Measurements from ENCODE around the gene C1QA.
A peak's percentile ranks its signal among the peaks of the same experiment; 100 is the strongest.

The C1QA gene, protein sequence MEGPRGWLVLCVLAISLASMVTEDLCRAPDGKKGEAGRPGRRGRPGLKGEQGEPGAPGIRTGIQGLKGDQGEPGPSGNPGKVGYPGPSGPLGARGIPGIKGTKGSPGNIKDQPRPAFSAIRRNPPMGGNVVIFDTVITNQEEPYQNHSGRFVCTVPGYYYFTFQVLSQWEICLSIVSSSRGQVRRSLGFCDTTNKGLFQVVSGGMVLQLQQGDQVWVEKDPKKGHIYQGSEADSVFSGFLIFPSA

DNA sequence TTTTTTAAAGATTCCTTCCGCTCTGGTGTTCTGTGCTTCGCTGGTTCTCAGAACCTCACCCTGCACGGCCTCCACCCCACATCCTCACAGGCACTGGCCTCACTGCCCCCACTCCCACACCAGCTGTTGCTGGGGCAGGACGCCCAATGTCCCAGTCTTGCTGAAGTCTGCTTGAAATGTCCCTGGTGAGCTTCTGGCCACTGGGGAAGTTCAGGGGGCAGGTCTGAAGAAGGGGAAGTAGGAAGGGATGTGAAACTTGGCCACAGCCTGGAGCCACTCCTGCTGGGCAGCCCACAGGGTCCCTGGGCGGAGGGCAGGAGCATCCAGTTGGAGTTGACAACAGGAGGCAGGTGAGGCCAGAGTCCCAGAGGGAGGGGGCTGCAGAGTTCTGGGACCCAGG lies at the start of gene C1QA:
TSS of gene C1QA (plus strand) at position 276 of the 400 bp plus-strand sequence. CDS start 989 bp downstream, outside the sequence.
- DNase-seq = no peak

DNA sequence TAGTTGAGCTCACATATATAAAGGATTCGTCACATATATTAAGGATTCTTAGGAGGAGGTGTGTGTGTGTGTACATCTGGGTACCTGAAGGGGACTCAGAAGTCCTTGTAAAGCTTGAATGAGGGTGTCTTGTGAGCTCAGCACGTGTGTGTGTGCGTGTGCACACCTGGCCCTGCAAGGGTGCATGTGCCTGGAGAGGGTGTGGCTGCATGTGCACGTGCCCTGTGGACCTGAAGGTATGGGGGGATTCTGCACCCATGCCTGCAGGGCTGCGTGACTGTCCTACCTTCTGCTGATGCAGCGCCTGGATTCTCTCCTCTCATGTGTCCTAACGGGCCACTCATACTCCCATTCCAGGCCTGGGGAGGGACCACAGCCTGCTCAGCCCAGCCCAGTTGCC lies 49.2 kb upstream of the C1QA start:
- no peak for DNase-seq

DNA sequence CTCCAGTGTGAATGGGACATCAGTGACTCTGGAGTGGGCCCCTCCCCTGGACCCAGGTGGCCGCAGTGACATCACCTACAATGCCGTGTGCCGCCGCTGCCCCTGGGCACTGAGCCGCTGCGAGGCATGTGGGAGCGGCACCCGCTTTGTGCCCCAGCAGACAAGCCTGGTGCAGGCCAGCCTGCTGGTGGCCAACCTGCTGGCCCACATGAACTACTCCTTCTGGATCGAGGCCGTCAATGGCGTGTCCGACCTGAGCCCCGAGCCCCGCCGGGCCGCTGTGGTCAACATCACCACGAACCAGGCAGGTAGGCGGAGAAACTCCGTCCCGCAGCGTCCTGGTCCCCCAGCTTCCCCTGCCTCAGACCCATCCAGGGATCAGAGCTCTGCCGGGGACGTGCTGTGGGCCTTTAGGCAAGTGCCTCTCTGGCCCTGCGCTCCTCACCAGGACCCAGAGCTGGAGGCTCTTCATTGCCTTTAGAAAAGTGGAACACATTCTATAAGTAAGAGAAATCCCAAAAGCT lies 47.5 kb upstream of the C1QA start:
- DNase-seq = no peak

DNA sequence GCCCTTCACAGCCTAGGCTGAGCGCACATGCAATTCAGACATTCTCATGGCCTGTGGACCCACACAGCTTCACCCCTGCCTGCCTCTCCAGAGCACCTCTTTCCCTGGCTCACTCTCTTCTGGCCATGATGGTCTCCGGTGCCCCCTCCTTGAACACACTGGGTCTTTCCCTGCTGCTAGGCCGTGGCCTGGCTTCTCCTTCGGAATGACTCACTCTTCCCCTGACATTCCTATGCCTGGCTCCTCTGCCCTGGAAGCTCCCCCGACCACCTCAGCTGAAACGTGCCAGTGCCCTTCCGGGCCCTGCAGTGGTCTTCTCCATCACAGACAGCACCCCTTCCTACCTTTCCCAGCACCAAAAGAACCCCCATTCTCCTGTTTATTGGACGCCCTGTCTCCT lies 44.9 kb upstream of the C1QA start:
- no peak for DNase-seq

DNA sequence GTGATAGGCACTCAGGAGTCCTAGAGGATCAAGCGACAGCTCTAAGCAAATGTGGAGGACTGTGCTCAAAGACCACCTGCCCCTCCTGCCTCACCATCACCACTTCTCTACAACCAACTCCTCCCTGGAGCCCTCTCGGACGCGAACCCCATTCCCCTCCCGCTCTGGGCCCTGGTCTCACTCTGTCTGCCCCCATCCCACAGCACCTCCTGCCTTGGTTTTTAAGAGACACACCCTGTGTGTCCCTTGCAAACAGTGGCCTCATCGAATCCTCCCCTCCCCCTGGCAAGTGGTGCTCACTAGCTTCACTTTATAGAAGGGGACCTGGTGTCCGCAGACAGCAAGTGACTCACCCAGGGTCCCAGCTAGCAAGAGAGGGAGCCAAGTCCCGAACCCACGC lies 44.4 kb upstream of the C1QA start:
- no peak for DNase-seq

DNA sequence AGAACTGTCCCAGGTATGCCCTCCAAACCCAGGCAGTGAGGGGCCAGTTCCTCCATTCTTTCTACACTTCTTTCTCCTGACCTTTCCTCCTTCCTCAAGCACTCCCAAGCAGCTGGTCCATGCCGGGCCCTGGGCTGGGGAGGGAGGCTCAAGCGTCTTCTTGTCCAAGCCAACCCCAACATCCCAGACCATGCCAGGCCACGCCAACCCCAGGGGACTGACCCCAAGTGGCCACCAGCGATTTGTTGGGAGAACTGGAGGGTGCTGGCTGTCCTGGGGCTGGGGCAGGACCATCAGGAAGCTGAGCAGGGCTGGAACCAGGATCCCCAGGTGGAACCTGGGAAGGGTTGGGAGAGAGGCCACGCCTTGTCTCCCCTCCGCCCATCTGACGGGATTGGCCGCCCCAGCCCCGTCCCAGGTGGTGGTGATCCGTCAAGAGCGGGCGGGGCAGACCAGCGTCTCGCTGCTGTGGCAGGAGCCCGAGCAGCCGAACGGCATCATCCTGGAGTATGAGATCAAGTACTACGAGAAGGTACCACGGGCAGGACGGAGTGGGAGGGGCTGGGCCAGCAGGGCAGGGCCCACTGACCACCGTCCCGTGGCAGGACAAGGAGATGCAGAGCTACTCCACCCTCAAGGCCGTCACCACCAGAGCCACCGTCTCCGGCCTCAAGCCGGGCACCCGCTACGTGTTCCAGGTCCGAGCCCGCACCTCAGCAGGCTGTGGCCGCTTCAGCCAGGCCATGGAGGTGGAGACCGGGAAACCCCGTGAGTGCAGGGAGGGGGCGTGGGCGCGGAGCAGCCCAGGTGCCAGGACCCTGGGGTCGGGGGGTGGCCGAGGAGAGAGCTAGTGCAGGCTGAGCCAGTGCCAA lies 43.3 kb upstream of the C1QA start:
- no peak for DNase-seq

DNA sequence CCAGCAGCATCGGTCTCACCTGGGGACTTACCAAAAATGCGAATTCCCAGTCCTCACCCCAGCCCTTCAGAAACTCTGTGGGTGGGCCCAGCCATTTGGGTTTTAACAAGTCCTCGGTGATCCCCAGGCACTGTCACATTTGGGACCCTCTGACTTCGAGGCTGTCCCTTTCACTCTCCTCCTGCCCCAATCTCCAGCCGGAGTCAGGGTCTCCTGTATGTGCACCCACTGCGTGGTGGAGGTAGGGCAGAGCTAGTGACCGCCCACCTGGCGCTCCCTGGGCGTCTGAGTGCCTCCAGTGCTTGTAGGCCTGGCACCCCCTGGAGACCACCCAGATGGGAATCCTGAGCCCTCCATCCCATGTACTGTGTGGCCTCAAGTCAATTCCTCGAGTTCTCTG lies 42.0 kb upstream of the C1QA start:
- no peak for DNase-seq

DNA sequence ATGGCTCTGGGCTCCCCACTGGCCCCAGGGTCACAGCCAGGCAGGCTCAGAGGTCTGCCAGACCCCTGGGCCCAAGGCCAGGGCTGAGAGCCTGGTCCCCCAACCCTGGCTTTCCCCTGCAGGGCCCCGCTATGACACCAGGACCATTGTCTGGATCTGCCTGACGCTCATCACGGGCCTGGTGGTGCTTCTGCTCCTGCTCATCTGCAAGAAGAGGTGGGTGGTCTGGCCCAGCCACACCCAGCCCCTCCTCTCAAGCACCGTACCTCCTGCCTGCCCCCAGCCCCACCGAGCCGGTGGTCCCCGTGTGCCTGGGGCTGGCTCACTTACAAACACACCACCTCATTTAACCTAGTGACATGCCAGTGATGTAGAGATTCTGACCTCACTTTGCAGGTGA lies 41.3 kb upstream of the C1QA start:
- no peak for DNase-seq

DNA sequence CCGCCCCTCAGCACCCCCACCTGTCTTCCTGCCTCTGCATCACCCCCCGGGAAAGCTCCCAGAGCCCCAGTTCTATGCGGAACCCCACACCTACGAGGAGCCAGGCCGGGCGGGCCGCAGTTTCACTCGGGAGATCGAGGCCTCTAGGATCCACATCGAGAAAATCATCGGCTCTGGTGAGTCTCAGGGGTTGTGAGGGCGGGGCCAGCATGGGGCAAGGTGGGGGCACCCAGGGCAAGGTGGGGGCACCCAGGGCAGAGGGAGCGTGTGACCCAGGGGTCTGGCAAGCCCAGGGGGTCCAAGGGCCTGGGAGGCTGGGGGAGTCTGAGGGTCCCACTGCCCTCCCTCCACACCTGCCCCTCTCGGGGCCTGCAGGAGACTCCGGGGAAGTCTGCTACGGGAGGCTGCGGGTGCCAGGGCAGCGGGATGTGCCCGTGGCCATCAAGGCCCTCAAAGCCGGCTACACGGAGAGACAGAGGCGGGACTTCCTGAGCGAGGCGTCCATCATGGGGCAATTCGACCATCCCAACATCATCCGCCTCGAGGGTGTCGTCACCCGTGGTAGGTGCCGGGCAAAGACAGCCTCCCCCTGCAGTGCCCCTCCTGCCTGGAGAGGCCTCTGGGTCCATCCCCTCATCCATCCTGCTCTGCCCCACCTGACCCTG lies 39.0 kb upstream of the C1QA start:
- no peak for DNase-seq

DNA sequence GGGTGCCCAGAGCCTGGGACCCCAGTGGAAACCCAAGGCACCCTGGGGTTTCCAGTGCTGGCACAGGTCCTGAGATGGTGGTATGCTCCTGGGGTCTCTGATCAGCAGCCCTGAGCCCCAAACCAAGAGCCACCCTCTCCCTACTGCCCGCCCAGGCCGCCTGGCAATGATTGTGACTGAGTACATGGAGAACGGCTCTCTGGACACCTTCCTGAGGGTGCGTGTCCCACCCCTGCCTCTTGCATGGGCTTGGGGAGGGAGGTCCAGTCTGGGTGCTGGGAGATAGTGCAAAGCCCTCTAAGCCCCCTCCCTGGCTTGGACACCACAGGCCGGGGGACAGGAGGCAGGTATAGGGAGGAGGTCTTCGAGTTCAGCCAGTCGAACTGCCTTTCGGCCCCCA lies 38.4 kb upstream of the C1QA start:
- DNase-seq = no peak

DNA sequence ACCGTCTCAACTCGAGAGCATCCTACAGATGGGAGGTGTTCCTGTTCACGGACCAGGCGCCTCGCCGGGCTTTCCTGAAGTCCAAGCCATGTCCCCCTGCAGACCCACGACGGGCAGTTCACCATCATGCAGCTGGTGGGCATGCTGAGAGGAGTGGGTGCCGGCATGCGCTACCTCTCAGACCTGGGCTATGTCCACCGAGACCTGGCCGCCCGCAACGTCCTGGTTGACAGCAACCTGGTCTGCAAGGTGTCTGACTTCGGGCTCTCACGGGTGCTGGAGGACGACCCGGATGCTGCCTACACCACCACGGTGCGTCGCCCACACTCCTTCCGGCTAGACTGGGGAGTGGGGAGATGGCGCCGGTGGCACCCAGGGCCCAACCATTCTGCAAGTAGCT lies 37.7 kb upstream of the C1QA start:
- DNase-seq = no peak

DNA sequence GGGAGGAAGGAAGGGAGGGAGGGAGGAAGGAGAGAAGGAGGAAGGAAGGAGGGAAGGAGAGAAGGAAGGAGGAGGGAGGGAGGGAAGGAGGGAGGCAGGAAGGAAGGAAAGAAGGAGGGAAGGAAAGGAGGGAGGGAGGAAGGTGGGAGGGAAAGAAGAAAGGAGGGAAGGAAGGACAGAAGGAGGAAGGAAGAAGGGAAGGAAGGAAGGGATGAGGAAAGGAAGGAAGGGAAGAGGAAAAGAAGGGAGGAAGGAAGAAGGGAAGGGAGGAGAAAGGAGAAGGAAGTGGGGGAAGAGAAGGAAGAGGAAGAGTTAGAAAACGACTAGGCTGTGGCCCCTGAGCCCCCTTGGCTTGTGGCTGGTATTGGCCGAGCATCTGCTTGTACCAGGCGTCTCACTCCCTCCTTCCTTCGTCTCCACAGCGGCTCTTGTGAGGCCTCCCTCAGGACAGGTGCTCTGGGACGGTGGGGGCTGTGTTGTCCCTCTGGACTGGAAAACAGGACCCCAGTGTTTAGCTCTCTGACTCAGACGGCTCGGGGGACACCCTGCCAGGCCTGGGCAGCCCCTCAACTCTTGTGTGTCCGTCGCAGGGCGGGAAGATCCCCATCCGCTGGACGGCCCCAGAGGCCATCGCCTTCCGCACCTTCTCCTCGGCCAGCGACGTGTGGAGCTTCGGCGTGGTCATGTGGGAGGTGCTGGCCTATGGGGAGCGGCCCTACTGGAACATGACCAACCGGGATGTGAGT lies 36.2 kb upstream of the C1QA start:
- no peak for DNase-seq

DNA sequence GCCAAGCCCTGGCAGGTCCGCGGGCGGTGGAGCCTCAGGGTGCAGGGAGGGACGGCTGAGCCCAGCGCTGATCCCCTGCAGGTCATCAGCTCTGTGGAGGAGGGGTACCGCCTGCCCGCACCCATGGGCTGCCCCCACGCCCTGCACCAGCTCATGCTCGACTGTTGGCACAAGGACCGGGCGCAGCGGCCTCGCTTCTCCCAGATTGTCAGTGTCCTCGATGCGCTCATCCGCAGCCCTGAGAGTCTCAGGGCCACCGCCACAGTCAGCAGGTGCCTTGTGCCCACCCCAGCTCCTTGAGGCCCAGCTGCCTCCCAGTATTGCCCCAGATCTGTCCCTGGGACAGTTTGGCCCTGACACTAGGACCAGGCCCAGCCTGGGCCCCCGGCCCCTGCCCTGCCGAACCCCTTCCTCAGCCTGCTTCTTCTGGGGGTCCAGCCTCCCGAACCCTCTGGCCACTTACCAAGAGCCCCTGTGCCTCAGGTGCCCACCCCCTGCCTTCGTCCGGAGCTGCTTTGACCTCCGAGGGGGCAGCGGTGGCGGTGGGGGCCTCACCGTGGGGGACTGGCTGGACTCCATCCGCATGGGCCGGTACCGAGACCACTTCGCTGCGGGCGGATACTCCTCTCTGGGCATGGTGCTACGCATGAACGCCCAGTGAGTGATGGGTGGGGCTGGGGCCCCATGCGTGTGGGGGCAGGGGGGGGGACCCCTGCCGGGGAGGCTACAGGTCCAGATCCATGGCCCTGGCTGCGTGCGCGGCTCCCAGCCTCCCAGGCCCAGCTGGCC lies 35.4 kb upstream of the C1QA start:
- no peak for DNase-seq

DNA sequence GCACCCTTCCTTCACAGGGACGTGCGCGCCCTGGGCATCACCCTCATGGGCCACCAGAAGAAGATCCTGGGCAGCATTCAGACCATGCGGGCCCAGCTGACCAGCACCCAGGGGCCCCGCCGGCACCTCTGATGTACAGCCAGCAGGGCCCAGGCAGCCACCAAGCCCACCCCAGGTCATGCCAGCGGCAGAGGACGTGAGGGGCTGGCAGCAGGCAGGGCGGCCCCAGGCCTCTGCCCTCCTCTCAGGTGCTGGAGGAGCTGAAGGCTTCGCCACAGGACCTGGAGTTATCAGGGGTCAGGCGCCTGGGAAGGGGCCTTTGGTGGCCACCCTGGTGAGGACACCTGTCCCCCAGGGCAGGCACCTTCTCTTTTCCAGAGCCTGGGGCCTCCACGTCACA lies 34.8 kb upstream of the C1QA start:
- no peak for DNase-seq

DNA sequence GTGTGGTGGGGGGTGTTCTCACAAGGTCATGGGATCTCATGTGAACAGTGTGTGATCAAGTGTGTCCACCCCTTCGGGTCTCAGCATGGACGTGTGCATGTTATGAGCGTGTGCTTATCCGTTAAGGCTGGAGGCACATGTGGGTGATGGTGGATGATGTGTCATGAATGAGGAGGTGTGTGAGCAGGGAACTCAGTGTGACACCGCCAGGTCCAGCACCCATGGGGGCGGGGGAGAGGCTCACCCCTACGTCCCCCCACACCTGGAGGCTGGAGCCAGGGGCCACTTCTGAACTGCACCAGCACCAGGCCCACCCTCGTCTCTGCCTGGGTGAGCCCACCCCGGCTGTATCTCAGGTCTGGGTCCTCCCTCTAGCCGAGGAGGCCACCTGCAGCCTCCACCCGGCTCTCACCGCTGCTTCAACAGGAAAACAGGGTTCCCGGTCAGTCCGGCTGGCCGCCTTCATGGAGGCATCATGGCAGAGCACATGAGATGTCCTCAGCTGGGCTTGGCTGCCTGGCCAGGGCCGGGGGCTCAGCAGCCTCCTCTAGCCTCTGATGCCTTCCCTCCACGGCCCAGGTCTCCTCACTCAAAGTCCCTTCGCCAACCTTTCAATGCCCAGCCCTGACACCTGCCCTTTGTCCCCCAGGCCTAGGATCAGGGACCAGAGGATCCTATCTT lies 34.2 kb upstream of the C1QA start:
- no peak for DNase-seq

DNA sequence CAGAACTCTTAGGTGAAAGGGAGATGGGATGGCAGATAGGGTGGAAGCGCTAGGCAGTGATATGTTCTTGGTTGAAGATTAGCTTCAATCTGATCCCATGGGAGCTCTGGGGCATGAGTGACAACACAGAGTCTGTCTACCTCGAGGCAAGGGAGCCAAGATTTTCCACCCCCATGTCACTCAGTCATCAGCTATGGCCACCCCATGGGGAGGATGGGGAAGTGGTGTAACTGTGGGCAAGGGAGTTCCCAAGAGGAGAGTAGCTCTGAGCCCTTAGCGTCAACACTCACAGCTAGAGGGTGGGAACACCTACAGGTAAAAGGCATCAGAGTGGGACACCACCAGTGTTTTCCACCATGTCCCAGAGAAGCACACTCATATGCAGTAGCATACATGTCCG lies 30.3 kb upstream of the C1QA start:
- DNase-seq = no peak

DNA sequence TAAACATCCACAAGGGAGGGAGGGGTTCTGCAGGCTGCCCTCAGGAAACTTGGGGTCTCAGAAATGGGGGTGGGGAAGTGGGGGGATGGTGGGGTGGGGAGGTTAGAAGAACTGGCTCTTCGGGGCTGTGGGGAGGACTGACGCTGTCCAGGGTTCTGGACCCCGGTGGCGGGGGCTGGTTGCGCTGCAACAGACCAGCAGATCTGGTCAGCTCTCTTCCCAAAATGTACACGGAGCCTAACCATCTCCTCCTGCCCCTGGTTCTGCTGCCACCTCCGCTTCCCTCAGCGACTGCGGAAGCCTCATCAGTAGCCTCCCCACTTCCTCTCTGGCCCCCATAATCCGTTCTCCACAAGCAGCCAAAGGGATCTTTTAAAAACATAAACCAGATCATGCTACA lies 29.3 kb upstream of the C1QA start:
- DNase-seq = no peak

DNA sequence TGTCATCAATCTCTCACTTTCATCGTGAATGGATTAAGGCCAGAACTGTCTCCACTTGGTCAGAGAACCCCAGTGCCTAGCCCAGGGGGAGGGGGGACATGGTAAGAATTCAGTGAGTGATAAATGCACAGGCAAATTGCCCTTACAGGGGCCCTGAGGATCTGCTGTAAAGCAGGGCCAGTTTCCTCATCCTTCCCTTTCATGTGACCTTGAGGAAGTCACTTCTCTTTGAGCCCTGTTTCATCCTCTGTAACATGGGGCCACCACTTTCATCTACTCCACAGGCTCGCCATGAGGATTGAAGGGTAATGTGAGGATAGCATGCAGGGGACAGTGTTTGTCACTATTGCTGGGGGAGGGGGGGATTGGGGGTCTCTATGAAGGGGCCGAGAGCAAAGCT lies 28.1 kb upstream of the C1QA start:
- no peak for DNase-seq

DNA sequence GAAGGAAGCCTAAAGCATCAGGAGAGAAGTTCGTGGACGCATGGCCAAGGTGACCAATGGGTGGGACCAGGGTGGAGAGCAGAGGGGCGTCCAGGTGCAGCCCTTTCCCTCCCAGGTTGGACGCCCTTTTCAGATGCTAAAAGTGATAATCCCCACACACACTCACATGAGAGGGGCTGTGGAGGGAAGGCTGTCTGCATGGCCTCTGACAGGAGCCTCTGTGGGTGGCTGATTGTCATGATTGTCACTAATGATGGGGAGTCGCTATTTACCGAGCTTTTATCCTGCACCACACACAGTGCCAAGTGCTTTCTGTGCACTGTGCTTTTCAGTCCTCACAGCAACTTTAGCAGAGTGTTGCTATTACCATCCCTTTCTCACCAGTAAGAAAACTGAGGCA lies 27.1 kb upstream of the C1QA start:
- no peak for DNase-seq

DNA sequence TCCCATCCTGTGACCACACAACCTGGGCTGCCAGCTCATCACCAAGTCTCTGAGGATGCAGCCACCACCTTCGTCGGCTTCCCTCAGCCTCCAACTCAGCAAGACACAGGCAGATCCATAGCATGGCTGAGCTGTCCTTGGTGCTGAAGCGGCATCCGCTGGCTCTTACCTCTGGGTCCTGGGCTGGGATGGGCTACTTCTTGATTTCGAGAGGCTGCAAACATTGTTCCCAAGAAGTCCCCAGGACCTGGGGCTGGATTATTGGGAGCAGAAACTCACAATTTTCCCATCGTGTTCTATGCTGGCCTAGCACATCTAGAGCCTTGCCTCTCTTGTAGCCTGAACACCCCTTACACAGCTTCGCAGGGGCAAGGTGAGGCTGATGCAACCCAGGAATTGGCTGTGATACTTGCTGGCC lies 24.9 kb upstream of the C1QA start:
- peak; percentile 64 for DNase-seq
